ENCODE data around the gene BBS5. TPM values are rescaled to one million over a fixed set of nuclear protein-coding genes. Genes with fewer than 3 reads are reported as not detected.
"Not testable (repeated sequence)": the region's sequence is repeated elsewhere in the genome, so short reads cannot be mapped to it uniquely, and the experiment has no call there.

Gene BBS5
- total RNA-seq, 1 experiment from 2014 or later = 4.6 TPM

DNA sequence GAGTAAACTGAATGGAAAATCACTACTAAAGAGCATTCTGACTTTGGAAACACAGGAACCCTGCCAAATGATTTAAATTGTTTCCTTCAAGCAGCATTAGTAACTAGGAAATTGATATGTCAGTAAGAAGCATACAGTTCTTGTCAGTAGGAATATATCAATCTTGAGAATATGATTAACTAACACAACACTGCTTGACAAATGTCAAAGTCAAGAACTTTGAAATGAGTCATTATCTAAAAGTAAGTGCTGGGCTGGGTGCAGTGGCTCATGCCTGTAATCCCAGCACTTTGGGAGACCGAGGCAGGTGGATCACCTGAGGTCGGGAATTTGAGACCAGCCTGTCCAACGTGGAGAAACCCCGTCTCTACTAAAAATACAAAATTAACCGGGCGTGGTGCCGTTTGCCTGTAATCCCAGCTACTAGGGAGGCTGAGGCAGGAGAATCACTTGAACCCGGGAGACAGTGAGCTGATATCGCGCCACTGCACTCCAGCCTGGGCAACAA, 37.2 kb downstream of the BBS5 start:
- BruUV-seq (replicated peaks); H3K27me3 ChIP-seq (ENCODE audit: insufficient read depth, low read length); CTCF ChIA-PET; intact Hi-C loops (cut with micrococcal nuclease); ATAC-seq; H4K20me1 ChIP-seq (ENCODE audit: insufficient read depth); RAD21 ChIA-PET (ENCODE audit: low non-redundant PET in 1 of 2, low total read pairs in 2 of 2, uncharacterized antibody in 2 of 2, unreplicated experiment in 2 of 2); H3K4me3 ChIP-seq (replicated peaks in 1 of 2; ENCODE audit: low read depth in 1 of 2, low read length in 2 of 2); H3K9me2 ChIP-seq (ENCODE audit: insufficient read depth); H3K79me2 ChIP-seq (ENCODE audit: insufficient read depth, low read length); H3K36me3 ChIP-seq (ENCODE audit: control insufficient read depth in 1 of 2, insufficient read depth in 2 of 2, low read length in 2 of 2); H3K4me2 ChIP-seq (ENCODE audit: low read length); H3K9me3 ChIP-seq (ENCODE audit: control insufficient read depth in 1 of 2, insufficient read depth in 1 of 2, low read depth in 1 of 2, low read length in 2 of 2); H3K4me1 ChIP-seq (ENCODE audit: control insufficient read depth in 1 of 2, insufficient read depth in 2 of 2, low read length in 2 of 2); POLR2A ChIA-PET; H3K27ac ChIP-seq (ENCODE audit: low read depth, low read length); DNase-seq (ENCODE audit: low read depth, low spot score); H3K9ac ChIP-seq (ENCODE audit: low read length); H2AFZ ChIP-seq (ENCODE audit: low read depth, low read length, poor library complexity, severe bottlenecking): not testable (repeated sequence)

DNA sequence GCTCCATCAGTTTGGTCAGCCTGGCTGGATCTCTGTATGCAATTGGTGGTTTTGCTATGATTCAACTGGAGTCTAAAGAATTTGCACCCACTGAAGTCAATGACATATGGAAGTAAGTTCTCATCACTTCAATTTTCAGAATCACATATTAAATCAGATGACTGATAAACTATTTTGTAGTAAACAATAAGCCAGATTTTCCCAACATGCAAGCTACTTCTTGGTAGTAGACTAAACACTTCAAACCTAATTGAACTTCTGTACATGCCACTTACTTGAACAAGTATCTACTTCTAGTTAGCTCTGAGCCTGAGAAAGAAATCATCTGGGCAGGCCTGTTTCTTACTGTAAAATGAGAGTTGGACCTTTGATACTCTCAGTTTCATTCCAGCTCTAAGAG, 41.6 kb downstream of the BBS5 start:
- Histone ChIP-seq H3K4me1 (ENCODE audit: control insufficient read depth in 1 of 2, insufficient read depth in 2 of 2, low read length in 2 of 2) (no peaks in the 10 kb centered on the region), H3K4me2 (ENCODE audit: low read length) (no peak overlapping the region), H3K79me2 (ENCODE audit: insufficient read depth, low read length) (no peaks in the 10 kb centered on the region), H3K9me3 (ENCODE audit: control insufficient read depth in 1 of 2, insufficient read depth in 1 of 2, low read depth in 1 of 2, low read length in 2 of 2) (no peaks in the 10 kb centered on the region), H3K4me3 (replicated peaks in 1 of 2; ENCODE audit: low read depth in 1 of 2, low read length in 2 of 2) (no peak overlapping the region), H3K36me3 (ENCODE audit: control insufficient read depth in 1 of 2, insufficient read depth in 2 of 2, low read length in 2 of 2) (no peaks in the 10 kb centered on the region), H3K27me3 (ENCODE audit: insufficient read depth, low read length) (no peaks in the 10 kb centered on the region), H2AFZ (ENCODE audit: low read depth, low read length, poor library complexity, severe bottlenecking) (no peak overlapping the region), H3K9ac (ENCODE audit: low read length) (no peak overlapping the region), H4K20me1 (ENCODE audit: insufficient read depth) (no peaks in the 10 kb centered on the region), H3K9me2 (ENCODE audit: insufficient read depth) (no peaks in the 10 kb centered on the region), H3K27ac (ENCODE audit: low read depth, low read length) (no peak overlapping the region)
- TF ChIP-seq YY1 (IDR thresholded peaks at IDR 0.05; ENCODE audit: extremely low read depth, insufficient replicate concordance, low read depth, low read length) = no peak
- no peak for TF ChIP-seq SIN3A (IDR thresholded peaks at IDR 0.05; ENCODE audit: low read depth)
- no peak for TF ChIP-seq EZH2 (IDR thresholded peaks at IDR 0.05)
- no peak for TF ChIP-seq JUND (IDR thresholded peaks at IDR 0.05)
- no peak for TF ChIP-seq ELF1 (IDR thresholded peaks at IDR 0.05; ENCODE audit: borderline replicate concordance, low read depth)
- TF ChIP-seq FOSL1 (IDR thresholded peaks at IDR 0.05; ENCODE audit: low read depth) = no peak
- no peak for TF ChIP-seq ZNF274 (IDR thresholded peaks at IDR 0.05; ENCODE audit: low read depth, low read length)
- no peak for TF ChIP-seq CEBPB (IDR thresholded peaks at IDR 0.05; ENCODE audit: low read depth)
- no peak for TF ChIP-seq EZH2phosphoT487 (IDR thresholded peaks at IDR 0.05; ENCODE audit: borderline replicate concordance)
- TF ChIP-seq ZFX (IDR thresholded peaks at IDR 0.05) = no peak
- no peak for TF ChIP-seq EGR1 (IDR thresholded peaks at IDR 0.05; ENCODE audit: low read depth)
- no peak for TF ChIP-seq TCF7L2 (IDR thresholded peaks at IDR 0.05; ENCODE audit: borderline replicate concordance, extremely low read depth, insufficient read depth, insufficient read length)
- TF ChIP-seq, protein P1, sequence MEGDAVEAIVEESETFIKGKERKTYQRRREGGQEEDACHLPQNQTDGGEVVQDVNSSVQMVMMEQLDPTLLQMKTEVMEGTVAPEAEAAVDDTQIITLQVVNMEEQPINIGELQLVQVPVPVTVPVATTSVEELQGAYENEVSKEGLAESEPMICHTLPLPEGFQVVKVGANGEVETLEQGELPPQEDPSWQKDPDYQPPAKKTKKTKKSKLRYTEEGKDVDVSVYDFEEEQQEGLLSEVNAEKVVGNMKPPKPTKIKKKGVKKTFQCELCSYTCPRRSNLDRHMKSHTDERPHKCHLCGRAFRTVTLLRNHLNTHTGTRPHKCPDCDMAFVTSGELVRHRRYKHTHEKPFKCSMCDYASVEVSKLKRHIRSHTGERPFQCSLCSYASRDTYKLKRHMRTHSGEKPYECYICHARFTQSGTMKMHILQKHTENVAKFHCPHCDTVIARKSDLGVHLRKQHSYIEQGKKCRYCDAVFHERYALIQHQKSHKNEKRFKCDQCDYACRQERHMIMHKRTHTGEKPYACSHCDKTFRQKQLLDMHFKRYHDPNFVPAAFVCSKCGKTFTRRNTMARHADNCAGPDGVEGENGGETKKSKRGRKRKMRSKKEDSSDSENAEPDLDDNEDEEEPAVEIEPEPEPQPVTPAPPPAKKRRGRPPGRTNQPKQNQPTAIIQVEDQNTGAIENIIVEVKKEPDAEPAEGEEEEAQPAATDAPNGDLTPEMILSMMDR (IDR thresholded peaks at IDR 0.05 in 2 of 3, conservative IDR thresholded peaks at IDR 0.05 in 1 of 3; ENCODE audit: borderline replicate concordance in 1 of 3, insufficient read depth in 1 of 3, low read depth in 2 of 3, low read length in 2 of 3) = no peak
- TF ChIP-seq, protein P2, sequence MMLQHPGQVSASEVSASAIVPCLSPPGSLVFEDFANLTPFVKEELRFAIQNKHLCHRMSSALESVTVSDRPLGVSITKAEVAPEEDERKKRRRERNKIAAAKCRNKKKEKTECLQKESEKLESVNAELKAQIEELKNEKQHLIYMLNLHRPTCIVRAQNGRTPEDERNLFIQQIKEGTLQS (IDR thresholded peaks at IDR 0.05) = no peak
- no peak for ATAC-seq
- ChIA-PET RAD21 (ENCODE audit: low non-redundant PET in 1 of 2, low total read pairs in 2 of 2, uncharacterized antibody in 2 of 2, unreplicated experiment in 2 of 2) (no interaction called here), CTCF (no interaction called here), POLR2A (no interaction called here)
- DNase-seq (ENCODE audit: low read depth, low spot score) = no peak
- intact Hi-C loops (cut with micrococcal nuclease) = no loop called here
- BruUV-seq (replicated peaks) = no TSS peak

Measured in HCT116 (cell line).